ENCODE results near the gene MARCHF9.

Gene MARCHF9

GRCh38 chr12:57751788-57752667 is 2.9 kb upstream of the MARCHF9 start, which contains the start of gene CDK4:
TSS of gene CDK4 (minus strand) at chr12:57752310. CDS start at chr12:57751717, 593 bp downstream.
- Histone ChIP-seq H3K36me3 (ENCODE audit: insufficient read depth, low read length) (peaks cover 36% of the 10 kb centered on the region), H3K9me3 (ENCODE audit: insufficient read depth, low read depth, low read length) (no peaks in the 10 kb centered on the region), H3K4me1 (ENCODE audit: insufficient read depth, low read length) (peaks cover 18% of the 10 kb centered on the region), H3K27ac (ENCODE audit: low read depth, low read length) (peak within 1 kb of the TSS; percentile 70), H3K9ac (ENCODE audit: low read depth, low read length) (peak within 1 kb of the TSS; percentile 94), H3K4me3 (ENCODE audit: low read length) (peak within 1 kb of the TSS; percentile 87), H3K27me3 (ENCODE audit: insufficient read depth, low read length) (peaks cover 35% of the 10 kb centered on the region)
- whole genome bisulfite sequencing, result under 1% methylated on average over 58 of the region's 58 CpGs

- Histone ChIP-seq H3K36me3 (ENCODE audit: insufficient read depth, low read length) (peaks cover 30% of the 10 kb centered on the region), H3K27me3 (ENCODE audit: insufficient read depth, low read length) (peaks cover 41% of the 10 kb centered on the region), H3K4me1 (ENCODE audit: insufficient read depth, low read length) (peaks cover 18% of the 10 kb centered on the region), H3K4me3 (ENCODE audit: low read length) (peak overlapping the region; percentile 37), H3K27ac (ENCODE audit: low read depth, low read length) (no peak overlapping the region), H3K9ac (ENCODE audit: low read depth, low read length) (no peak overlapping the region), H3K9me3 (ENCODE audit: insufficient read depth, low read depth, low read length) (no peaks in the 10 kb centered on the region)
- 9% methylated on average over 4 of the region's 5 CpGs for WGBS
Observed at GRCh38 chr12:57752668-57753000, 2.3 kb upstream of the MARCHF9 start.

GRCh38 chr12:57753756-57754337 is 1.1 kb upstream of the MARCHF9 start:
- H3K36me3 ChIP-seq (ENCODE audit: insufficient read depth, low read length), result peaks cover 19% of the 10 kb centered on the region
- H3K4me3 ChIP-seq (ENCODE audit: low read length), result peak overlapping the region; percentile 74
- H3K27ac ChIP-seq (ENCODE audit: low read depth, low read length), result no peak overlapping the region
- WGBS, result 14% methylated on average over 1 of the region's 1 CpG
- H3K9ac ChIP-seq (ENCODE audit: low read depth, low read length), result no peak overlapping the region
- peaks cover 47% of the 10 kb centered on the region for H3K27me3 ChIP-seq (ENCODE audit: insufficient read depth, low read length)
- H3K4me1 ChIP-seq (ENCODE audit: insufficient read depth, low read length), result peaks cover 18% of the 10 kb centered on the region
- no peaks in the 10 kb centered on the region for H3K9me3 ChIP-seq (ENCODE audit: insufficient read depth, low read depth, low read length)

- under 1% methylated on average over 33 of the region's 34 CpGs for WGBS
- peaks cover 18% of the 10 kb centered on the region for H3K4me1 ChIP-seq (ENCODE audit: insufficient read depth, low read length)
- peaks cover 47% of the 10 kb centered on the region for H3K27me3 ChIP-seq (ENCODE audit: insufficient read depth, low read length)
- H3K27ac ChIP-seq (ENCODE audit: low read depth, low read length), result no peak overlapping the region
- H3K9ac ChIP-seq (ENCODE audit: low read depth, low read length), result no peak overlapping the region
- H3K36me3 ChIP-seq (ENCODE audit: insufficient read depth, low read length), result peaks cover 9% of the 10 kb centered on the region
- H3K9me3 ChIP-seq (ENCODE audit: insufficient read depth, low read depth, low read length), result no peaks in the 10 kb centered on the region
- H3K4me3 ChIP-seq (ENCODE audit: low read length), result peak overlapping the region; percentile 43
Observed at GRCh38 chr12:57755194-57755453, 221 bp downstream of the MARCHF9 start.

- Histone ChIP-seq H3K27me3 (ENCODE audit: insufficient read depth, low read length) (peaks cover 47% of the 10 kb centered on the region), H3K36me3 (ENCODE audit: insufficient read depth, low read length) (peaks cover 4% of the 10 kb centered on the region), H3K9ac (ENCODE audit: low read depth, low read length) (no peak overlapping the region), H3K27ac (ENCODE audit: low read depth, low read length) (no peak overlapping the region), H3K9me3 (ENCODE audit: insufficient read depth, low read depth, low read length) (no peaks in the 10 kb centered on the region), H3K4me3 (ENCODE audit: low read length) (peak overlapping the region; percentile 47), H3K4me1 (ENCODE audit: insufficient read depth, low read length) (peaks cover 18% of the 10 kb centered on the region)
- WGBS, result under 1% methylated on average over 75 of the region's 76 CpGs
Observed at GRCh38 chr12:57755454-57756372, 810 bp downstream of the MARCHF9 start.

DNA sequence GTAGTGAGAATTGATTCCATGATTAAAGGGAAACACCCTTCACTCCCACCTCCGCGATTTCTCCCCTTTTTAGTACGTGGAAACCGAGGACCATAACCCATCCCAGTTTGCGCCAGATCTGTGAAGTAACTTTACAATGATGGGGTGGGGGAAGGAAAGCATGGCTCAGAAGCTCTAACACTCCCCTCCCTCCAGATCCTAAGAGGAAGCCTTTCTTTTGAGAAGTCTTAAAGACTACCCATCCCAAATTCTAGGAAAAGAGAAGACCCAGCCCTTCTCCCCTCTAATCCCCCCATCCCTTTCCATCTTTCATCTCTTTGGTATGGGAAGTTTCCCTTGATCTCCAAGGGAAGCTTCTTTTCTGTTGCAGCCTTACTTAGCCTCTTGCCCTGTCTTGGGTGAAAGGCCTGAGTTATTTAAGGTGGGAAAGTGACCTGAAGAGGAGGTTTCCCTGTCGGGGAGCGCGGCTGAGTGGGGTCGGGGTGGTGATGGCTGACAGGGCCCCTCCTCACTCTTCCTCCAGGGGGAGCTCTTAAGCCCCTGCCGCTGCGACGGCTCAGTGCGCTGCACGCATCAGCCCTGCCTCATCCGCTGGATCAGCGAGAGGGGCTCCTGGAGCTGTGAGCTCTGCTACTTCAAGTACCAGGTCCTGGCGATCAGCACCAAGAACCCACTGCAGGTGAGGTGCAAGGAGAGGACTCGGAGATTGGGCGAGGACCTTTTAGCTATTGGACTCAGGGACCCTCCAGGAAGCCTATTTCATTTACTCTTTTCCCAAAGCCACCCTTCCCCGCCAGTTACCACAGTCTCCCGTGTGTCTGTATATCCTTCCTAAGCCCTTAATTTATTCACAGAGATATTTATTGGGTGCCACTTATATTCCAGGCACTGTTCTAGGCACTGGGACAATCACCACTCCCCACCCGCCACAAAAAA is 1.8 kb downstream of the MARCHF9 start:
- Histone ChIP-seq H3K9ac (ENCODE audit: low read depth, low read length) (no peak overlapping the region), H3K27ac (ENCODE audit: low read depth, low read length) (no peak overlapping the region), H3K36me3 (ENCODE audit: insufficient read depth, low read length) (no peaks in the 10 kb centered on the region), H3K27me3 (ENCODE audit: insufficient read depth, low read length) (peaks cover 47% of the 10 kb centered on the region), H3K4me1 (ENCODE audit: insufficient read depth, low read length) (peaks cover 18% of the 10 kb centered on the region), H3K9me3 (ENCODE audit: insufficient read depth, low read depth, low read length) (no peaks in the 10 kb centered on the region), H3K4me3 (ENCODE audit: low read length) (peak overlapping the region; percentile 47)
- WGBS, result 16% methylated on average over 16 of the region's 22 CpGs

DNA sequence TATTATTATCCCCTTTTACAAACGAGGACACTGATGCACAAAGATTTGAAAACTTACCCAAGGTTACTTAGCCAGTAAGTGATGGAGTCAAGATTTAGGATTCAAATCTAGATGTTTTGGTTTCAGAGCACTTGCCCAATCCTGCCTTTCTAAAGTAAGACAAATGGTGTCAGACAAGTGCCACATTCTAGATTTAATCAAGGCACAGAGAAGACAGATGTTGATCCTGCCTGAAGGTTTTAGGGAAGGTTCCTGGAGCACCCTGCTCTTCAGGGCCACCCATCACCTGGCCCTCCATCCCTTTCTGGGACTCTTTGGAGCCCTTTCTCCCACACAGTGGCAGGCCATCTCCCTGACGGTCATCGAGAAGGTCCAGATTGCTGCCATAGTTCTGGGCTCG is 2.9 kb downstream of the MARCHF9 start:
- 94% methylated on average over 4 of the region's 4 CpGs for WGBS
- H3K4me1 ChIP-seq (ENCODE audit: insufficient read depth, low read length), result peaks cover 16% of the 10 kb centered on the region
- peaks cover 56% of the 10 kb centered on the region for H3K27me3 ChIP-seq (ENCODE audit: insufficient read depth, low read length)
- H3K36me3 ChIP-seq (ENCODE audit: insufficient read depth, low read length), result no peaks in the 10 kb centered on the region
- no peak overlapping the region for H3K4me3 ChIP-seq (ENCODE audit: low read length)
- no peak overlapping the region for H3K27ac ChIP-seq (ENCODE audit: low read depth, low read length)
- H3K9me3 ChIP-seq (ENCODE audit: insufficient read depth, low read depth, low read length), result no peaks in the 10 kb centered on the region
- H3K9ac ChIP-seq (ENCODE audit: low read depth, low read length), result no peak overlapping the region

DNA sequence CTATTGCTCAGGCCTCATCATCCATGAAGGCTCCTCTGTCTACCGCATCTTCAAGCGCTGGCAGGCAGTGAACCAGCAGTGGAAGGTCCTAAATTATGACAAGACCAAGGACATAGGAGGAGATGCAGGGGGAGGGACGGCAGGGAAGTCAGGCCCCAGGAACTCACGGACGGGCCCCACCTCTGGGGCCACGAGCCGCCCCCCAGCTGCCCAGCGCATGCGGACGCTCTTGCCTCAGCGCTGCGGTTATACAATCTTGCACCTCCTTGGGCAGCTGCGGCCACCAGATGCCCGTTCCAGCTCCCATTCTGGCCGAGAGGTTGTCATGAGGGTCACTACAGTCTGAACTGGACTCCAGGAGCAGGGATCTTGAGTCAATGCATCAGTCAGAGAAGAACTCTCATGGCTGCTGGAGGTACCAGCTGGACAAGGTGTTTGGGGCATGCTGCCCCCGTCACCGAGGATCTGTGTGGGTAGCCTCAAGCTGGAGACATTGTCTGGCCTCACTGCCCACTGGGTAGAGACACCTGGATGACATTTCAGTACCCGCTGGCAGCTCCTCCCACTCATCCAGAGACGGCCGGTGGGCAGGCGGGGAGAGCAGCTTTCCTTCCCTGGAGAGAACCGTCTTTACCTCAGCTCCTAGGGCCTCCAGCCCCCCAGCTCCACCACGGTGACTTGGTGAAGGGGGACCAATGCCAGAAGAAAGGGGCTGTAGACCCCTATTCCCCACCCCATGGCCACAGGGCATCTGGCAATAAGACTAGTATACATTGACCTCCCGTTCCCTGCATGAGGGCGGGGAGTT is 3.9 kb downstream of the MARCHF9 start:
- 91% methylated on average over 25 of the region's 25 CpGs for WGBS
- Histone ChIP-seq H3K4me3 (ENCODE audit: low read length) (no peak overlapping the region), H3K27me3 (ENCODE audit: insufficient read depth, low read length) (peaks cover 57% of the 10 kb centered on the region), H3K36me3 (ENCODE audit: insufficient read depth, low read length) (no peaks in the 10 kb centered on the region), H3K9me3 (ENCODE audit: insufficient read depth, low read depth, low read length) (no peaks in the 10 kb centered on the region), H3K9ac (ENCODE audit: low read depth, low read length) (no peak overlapping the region), H3K4me1 (ENCODE audit: insufficient read depth, low read length) (peaks cover 10% of the 10 kb centered on the region; the same call in 1 of the 2 replicates), H3K27ac (ENCODE audit: low read depth, low read length) (no peak overlapping the region)

GRCh38 chr12:57759360-57759980 is 4.6 kb downstream of the MARCHF9 start:
- peaks cover 57% of the 10 kb centered on the region for H3K27me3 ChIP-seq (ENCODE audit: insufficient read depth, low read length)
- H3K9ac ChIP-seq (ENCODE audit: low read depth, low read length), result no peak overlapping the region
- no peaks in the 10 kb centered on the region for H3K9me3 ChIP-seq (ENCODE audit: insufficient read depth, low read depth, low read length)
- 30% methylated on average over 3 of the region's 3 CpGs for WGBS
- no peaks in the 10 kb centered on the region for H3K36me3 ChIP-seq (ENCODE audit: insufficient read depth, low read length)
- 0 out of 2 replicates have a peak, but pooled peaks cover 6% of the 10 kb centered on the region for H3K4me1 ChIP-seq (ENCODE audit: insufficient read depth, low read length)
- H3K27ac ChIP-seq (ENCODE audit: low read depth, low read length), result no peak overlapping the region
- H3K4me3 ChIP-seq (ENCODE audit: low read length), result no peak overlapping the region
